Stomach smooth muscle (tissue), 2 donors: Measurements from ENCODE around the gene DCAF16.
"Not testable (repeated sequence)": the region's sequence is repeated elsewhere in the genome, so short reads cannot be mapped to it uniquely, and the experiment has no call there.

ENCODE experiments used
- H3K27ac ChIP-seq: one replicate; pipeline ENCODE4 v1.7.0; 2013; ENCODE audit warnings: mild to moderate bottlenecking, low read length, inconsistent platforms
- H3K27me3 ChIP-seq, 2 donors: one replicate each; pipeline ENCODE4 v1.7.0; 2013; ENCODE audit warnings: low read length in 2 of 2; ENCODE audit not compliant: insufficient read depth in 2 of 2, control insufficient read depth in 1 of 2
- H3K36me3 ChIP-seq, 2 donors: one replicate each; pipeline ENCODE4 v1.7.0; 2013; ENCODE audit warnings: low read length in 2 of 2; ENCODE audit not compliant: control insufficient read depth in 2 of 2, insufficient read depth in 2 of 2
- H3K4me1 ChIP-seq: one replicate; pipeline ENCODE4 v1.7.0; 2013; ENCODE audit warnings: low read length; ENCODE audit not compliant: control insufficient read depth, insufficient read depth
- H3K4me3 ChIP-seq, 2 donors: one replicate each; pipeline ENCODE4 v1.7.0; 2013; ENCODE audit warnings: low read length in 2 of 2
- H3K9ac ChIP-seq, 2 donors: one replicate each; pipeline ENCODE4 v1.7.0; 2013; ENCODE audit warnings: low read length in 2 of 2, mild to moderate bottlenecking in 1 of 2
- H3K9me3 ChIP-seq, 2 donors: one replicate each; pipeline ENCODE4 v1.7.0; 2013; ENCODE audit warnings: low read length in 2 of 2; ENCODE audit not compliant: control insufficient read depth in 2 of 2
- donor health status: healthy.
- donor health status: Pancreatic carcinoma.

Gene DCAF16

DNA sequence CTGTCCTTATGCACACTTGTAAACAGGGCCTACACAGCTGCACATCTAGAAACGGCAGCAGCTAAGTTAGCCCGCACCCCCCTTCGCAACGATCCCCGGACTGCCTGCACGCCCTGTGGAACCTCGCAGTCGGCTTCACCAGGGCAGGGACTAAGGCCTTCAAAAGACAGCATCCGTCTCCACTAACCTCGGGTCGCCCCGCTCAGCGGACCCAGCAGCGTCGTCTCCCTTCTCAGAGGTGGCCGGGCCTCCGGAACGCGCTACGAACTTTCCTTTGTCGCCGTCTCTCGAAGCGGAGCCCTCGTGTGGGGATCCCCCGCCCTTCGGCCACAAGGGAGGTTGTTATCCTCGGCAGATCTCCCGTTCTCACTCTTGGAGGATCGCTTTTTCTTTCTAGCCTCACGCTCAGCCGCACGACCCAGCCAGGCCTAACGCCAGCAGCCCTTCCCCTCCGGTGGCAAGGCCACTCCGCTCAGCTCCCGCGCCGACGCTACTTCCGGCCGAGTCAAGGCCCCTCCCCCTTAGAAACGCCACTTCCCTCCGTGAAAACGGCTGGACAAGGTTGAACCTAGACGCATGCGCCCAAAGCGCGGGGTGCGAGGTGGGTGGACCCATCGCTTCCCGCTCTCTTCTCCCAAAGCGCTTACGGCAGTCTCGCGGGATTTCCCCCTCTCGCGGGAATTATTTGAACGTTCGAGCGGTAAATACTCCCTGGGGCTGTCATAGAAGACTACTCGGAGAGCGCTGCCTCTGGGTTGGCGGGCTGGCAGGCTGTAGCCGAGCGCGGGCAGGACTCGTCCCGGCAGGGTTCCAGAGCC, at the start of gene DCAF16, which contains the start of gene NCAPG:
DCAF16 (minus strand) TSS at position 498 of the 818 bp plus-strand sequence. CDS start 6,616 bp downstream, outside the sequence.
NCAPG (plus strand) TSS at position 720 of the 818 bp plus-strand sequence. CDS start 99 bp downstream, outside the sequence.
- peak within 1 kb of the TSS; percentile 96 to 97 for H3K9ac ChIP-seq
- H3K4me3 ChIP-seq: peak within 1 kb of the TSS; percentile 95 to 98
- H3K4me1 ChIP-seq: peaks cover 8% of the 10 kb centered on the region
- no peaks in the 10 kb centered on the region for H3K36me3 ChIP-seq
- no peaks in the 10 kb centered on the region for H3K27me3 ChIP-seq
- H3K9me3 ChIP-seq: no peaks in the 10 kb centered on the region
- H3K27ac ChIP-seq: peak within 1 kb of the TSS; percentile 94

DNA sequence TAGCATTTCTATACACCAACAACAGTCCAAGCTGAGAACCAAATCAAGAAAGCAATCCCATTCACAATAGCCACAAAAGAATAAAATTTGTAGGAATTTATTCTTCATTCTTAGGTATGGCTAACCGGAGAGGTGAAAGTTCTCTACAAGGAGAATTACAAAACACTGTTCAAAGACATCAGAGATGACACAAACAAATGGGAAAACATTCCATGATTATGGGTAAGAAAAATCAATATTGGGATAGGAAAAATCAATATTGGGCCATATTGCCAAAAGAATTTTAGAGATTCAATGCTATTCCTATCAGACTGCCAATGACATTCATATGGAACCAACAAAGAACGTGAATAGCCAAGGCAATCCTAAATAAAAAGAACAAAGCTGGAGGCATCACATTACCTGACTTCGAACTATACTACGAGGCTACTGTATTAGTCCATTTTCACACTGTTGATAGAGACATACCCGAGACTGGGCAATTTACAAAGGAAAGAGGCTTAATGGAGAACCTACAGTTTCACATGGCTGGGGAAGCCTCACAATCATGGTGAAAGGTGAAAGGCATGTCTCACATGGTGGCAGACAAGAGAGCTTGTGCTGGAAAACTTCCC, 49.3 kb upstream of the DCAF16 start:
- Histone ChIP-seq H3K9ac (no peak overlapping the region), H3K27me3 (no peaks in the 10 kb centered on the region), H3K4me3 (no peak overlapping the region), H3K36me3 (no peaks in the 10 kb centered on the region), H3K9me3 (peaks cover 0 to 3% of the 10 kb centered on the region in 2 donors), H3K27ac (no peak overlapping the region), H3K4me1 (no peaks in the 10 kb centered on the region)

DNA sequence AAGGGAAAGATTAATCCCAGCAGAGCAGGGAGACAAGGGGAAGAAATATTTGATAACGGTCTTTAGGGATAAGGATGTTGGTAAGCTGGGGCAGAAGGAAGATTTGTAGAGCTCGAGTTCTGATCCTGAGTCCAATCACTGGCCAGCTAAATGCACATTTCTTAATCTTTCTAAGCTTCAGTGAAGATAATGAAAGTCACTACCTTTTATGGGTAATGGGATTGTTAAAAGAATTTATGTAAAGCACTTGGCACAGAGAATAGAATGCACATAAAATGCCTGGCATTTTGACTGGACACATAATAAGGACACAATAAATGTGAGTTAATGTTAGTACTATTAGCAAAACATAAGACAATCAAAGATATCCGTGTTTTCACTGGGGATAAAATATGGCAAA, 43.5 kb upstream of the DCAF16 start:
- no peaks in the 10 kb centered on the region for H3K36me3 ChIP-seq
- no peaks in the 10 kb centered on the region for H3K27me3 ChIP-seq
- no peak overlapping the region for H3K4me3 ChIP-seq
- H3K27ac ChIP-seq: no peak overlapping the region
- no peak overlapping the region for H3K9ac ChIP-seq
- H3K4me1 ChIP-seq: no peaks in the 10 kb centered on the region
- no peaks in the 10 kb centered on the region for H3K9me3 ChIP-seq

DNA sequence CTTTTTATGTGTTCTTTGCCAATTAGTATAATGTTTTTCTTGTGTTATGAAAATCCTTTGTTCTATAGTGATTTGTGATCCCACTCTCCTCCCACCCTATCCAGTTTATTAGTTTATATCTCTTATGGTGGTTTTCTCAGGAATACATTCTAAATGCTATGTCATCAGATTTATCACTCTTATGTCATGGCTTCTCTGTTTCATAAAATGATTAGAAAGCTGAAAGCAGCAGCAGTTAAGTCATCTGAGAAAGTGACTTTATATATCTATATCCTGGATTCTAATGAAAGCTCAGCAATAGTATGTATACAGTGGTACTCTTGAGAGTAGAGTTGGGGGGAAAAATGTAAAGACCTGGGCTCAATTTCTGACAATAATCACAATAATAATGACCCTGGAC, 41.4 kb upstream of the DCAF16 start:
- H3K27ac ChIP-seq: no peak overlapping the region
- no peak overlapping the region for H3K4me3 ChIP-seq
- no peak overlapping the region for H3K9ac ChIP-seq

DNA sequence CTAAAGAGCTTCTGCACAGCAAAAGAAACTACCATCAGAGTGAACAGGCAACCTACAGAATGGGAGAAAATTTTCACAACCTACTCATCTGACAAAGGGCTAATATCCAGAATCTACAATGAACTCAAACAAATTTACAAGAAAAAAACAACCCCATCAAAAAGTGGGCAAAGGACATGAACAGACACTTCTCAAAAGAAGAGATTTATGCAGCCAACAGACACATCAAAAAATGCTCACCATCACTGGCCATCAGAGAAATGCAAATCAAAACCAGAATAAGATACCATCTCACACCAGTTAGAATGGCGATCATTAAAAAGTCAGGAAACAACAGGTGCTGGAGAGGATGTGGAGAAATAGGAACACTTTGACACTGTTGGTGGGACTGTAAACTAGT, 39.7 kb upstream of the DCAF16 start:
- H3K9ac ChIP-seq, H3K9me3 ChIP-seq, H3K4me1 ChIP-seq: not testable (repeated sequence)

More for the DNA sequence above, 41.4 kb upstream of the DCAF16 start:
- H3K27me3 ChIP-seq: no peaks in the 10 kb centered on the region
- no peaks in the 10 kb centered on the region for H3K9me3 ChIP-seq
- no peaks in the 10 kb centered on the region for H3K36me3 ChIP-seq
- no peaks in the 10 kb centered on the region for H3K4me1 ChIP-seq

DNA sequence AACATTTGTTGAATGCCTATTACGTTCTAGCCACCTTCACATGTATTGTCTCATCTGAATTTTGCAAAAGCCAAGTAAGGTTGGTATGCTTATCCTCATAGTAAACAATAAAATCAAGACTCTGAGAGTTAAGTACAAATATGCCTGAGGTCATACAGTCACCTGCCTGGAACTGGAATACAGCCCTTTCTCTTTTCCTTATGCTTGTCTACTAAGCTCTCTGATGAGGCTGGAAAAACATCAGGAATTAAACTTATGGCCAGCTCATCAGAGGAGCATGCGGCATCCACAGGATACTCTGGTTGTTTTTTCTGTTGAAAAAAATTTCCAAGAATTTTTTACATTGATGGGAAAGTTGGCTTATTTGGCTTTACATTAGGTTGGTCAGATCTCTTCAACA, 35.7 kb upstream of the DCAF16 start:
- H3K9ac ChIP-seq: no peak overlapping the region
- no peaks in the 10 kb centered on the region for H3K27me3 ChIP-seq
- no peak overlapping the region for H3K27ac ChIP-seq
- no peaks in the 10 kb centered on the region for H3K4me1 ChIP-seq
- no peaks in the 10 kb centered on the region for H3K9me3 ChIP-seq
- H3K36me3 ChIP-seq: no peaks in the 10 kb centered on the region
- no peak overlapping the region for H3K4me3 ChIP-seq

More for the DNA sequence above, 39.7 kb upstream of the DCAF16 start:
- not testable (repeated sequence) for H3K27ac ChIP-seq, H3K4me3 ChIP-seq, H3K36me3 ChIP-seq, H3K27me3 ChIP-seq

DNA sequence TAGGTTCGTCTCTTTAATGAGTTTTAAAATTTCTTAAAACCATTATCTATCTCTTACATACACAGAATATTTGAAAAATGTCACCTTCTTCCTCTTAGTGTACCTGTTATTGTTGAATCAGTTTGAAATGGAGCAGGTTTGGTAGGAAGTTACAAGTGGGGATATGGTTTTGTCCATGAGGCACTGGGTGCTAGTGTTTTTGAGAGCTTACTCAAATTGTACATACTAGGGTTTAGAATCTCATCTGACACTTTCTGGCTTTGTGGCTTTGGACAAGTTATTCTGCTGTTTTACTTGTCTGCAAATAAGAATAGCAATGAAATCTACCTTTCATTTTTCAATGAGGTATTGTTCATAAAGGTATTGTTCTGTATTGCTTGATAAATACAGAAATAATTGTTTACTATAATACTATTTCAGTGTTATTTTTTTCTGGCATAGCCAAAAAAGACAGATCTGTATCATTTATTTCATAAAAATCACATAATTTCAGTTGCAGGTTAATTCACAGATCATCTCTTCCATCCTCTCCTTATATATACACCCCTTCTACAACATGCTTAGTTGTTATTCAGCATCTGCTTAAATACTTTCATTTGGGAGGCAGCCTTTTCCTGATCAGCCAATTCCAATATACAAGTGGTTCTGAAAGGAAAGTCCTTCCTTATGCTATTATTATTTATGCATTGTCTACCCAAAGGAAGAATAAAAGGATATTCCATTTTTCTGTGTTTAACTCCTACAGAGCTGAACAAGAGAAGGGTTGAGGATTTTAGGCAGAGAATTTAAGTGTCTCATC, 13.5 kb upstream of the DCAF16 start:
- H3K4me3 ChIP-seq: no peak overlapping the region
- no peaks in the 10 kb centered on the region for H3K4me1 ChIP-seq
- H3K9ac ChIP-seq: no peak overlapping the region
- no peak overlapping the region for H3K27ac ChIP-seq
- no peaks in the 10 kb centered on the region for H3K27me3 ChIP-seq
- no peaks in the 10 kb centered on the region for H3K36me3 ChIP-seq
- no peaks in the 10 kb centered on the region for H3K9me3 ChIP-seq

DNA sequence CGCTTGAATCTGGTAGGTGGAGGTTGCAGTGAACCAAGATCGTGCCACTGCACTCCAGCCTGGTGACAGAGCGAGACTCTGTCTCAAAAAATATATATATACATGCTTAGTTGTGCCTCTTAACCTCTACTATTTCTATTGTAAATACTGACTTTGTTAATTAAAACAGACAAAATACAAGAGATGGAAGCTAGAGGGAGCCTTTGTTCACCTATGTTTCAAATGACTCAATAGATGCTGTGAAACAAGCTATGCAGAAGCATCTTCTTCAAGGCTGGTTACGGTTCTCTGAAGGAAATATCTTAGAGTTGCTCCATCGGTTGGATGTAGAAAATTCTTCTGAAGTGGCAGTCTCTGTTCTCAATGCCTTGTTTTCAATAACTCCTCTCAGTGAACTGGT, 6.5 kb upstream of the DCAF16 start:
- no peak overlapping the region for H3K27ac ChIP-seq
- no peaks in the 10 kb centered on the region for H3K36me3 ChIP-seq
- no peak overlapping the region for H3K9ac ChIP-seq
- no peaks in the 10 kb centered on the region for H3K4me1 ChIP-seq
- H3K4me3 ChIP-seq: no peak overlapping the region
- no peaks in the 10 kb centered on the region for H3K9me3 ChIP-seq
- H3K27me3 ChIP-seq: no peaks in the 10 kb centered on the region

DNA sequence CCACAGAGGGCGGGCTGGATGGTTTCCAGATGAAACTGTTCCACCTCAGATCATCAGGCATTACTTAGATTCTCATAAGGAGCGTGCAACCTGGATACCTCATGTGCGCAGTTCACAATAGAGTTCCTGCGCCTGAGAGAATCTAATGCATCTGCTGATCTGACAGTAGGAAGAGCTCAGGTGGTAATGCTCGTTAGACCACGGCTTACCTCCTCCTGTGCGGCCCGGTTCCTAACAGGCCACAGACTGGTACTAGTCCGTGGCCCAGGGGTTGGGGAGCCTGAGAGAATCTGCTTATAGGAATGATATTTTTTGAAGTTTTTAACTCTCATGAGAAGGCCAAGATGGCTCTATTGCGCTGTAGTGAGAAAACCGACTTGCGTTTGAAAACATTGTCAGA, 5.6 kb upstream of the DCAF16 start:
- Histone ChIP-seq H3K9me3 (no peaks in the 10 kb centered on the region), H3K27ac (no peak overlapping the region)

DNA sequence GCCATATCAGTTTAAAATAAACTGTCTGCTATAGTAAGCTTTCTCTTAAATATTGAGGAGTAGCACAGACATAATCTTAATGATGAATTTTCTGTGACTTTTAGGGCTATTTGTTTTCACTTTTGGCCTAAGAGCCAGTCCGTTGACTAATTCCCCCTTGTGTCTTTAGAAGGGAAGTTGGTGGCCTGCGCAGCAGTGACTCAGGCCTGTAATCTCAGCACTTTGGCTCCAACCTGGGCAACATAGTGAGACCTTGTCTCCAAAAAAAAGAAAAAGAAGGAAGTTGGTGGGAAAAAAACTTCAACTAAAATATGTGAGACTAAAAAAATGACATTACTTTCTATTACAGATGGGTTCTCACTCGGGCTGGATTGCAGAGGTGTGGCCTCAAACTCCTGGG, 3.6 kb upstream of the DCAF16 start:
- Histone ChIP-seq H3K9ac (no peak overlapping the region), H3K4me3 (no peak overlapping the region), H3K27ac (no peak overlapping the region), H3K9me3 (no peaks in the 10 kb centered on the region), H3K36me3 (no peaks in the 10 kb centered on the region), H3K4me1 (peaks cover 5% of the 10 kb centered on the region), H3K27me3 (no peaks in the 10 kb centered on the region)

More for the DNA sequence above, 5.6 kb upstream of the DCAF16 start:
- no peaks in the 10 kb centered on the region for H3K36me3 ChIP-seq
- H3K4me1 ChIP-seq: peaks cover 2% of the 10 kb centered on the region
- H3K9ac ChIP-seq: no peak overlapping the region
- no peak overlapping the region for H3K4me3 ChIP-seq
- no peaks in the 10 kb centered on the region for H3K27me3 ChIP-seq
